IPS DF 4.7 (cell line): Measurements from ENCODE around the gene ARRDC2.
"Not testable (repeated sequence)": the region's sequence is repeated elsewhere in the genome, so short reads cannot be mapped to it uniquely, and the experiment has no call there.

Experiments
- DNase-seq: peaks from one replicate; pipeline ENCODE4 v3.0.0-alpha.2; 2013; ENCODE audit warnings: low spot score; ENCODE audit errors: extremely low read depth

ARRDC2 gene

DNA sequence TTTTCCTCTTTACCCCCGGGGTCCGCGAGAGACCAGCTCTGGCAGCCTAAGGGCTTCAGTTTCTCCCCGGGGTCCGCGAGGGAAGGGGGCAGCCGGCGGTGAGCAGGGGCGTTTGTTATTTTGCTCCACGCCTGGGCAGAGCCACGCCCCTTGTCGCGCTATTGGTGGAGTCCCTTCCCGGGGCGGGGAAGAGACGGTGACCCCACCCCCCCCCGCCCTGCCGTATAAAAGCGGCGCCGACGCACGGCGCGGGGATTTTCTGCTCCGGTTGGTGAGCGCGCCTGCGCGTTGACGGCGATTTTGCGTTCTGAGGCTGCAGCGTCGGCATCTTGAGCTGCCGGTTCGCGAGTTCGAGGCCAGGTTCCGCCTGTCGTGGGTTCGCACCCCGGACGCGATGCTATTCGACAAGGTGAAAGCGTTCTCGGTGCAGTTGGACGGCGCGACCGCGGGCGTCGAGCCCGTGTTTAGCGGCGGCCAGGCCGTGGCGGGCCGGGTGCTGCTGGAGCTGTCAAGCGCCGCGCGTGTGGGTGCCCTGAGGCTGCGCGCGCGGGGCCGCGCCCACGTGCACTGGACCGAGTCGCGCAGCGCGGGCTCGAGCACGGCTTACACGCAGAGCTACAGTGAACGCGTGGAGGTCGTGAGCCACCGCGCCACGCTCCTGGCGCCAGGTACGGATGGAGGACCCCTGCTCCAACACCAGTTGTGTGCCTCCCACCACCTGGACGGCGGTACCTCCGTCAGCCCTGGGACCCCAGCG is at the start of gene ARRDC2:
Gene ARRDC2 (plus strand): TSS at position 254 of the 757 bp plus-strand sequence. CDS start 141 bp downstream, at position 395.
- DNase-seq: peak; percentile 64

DNA sequence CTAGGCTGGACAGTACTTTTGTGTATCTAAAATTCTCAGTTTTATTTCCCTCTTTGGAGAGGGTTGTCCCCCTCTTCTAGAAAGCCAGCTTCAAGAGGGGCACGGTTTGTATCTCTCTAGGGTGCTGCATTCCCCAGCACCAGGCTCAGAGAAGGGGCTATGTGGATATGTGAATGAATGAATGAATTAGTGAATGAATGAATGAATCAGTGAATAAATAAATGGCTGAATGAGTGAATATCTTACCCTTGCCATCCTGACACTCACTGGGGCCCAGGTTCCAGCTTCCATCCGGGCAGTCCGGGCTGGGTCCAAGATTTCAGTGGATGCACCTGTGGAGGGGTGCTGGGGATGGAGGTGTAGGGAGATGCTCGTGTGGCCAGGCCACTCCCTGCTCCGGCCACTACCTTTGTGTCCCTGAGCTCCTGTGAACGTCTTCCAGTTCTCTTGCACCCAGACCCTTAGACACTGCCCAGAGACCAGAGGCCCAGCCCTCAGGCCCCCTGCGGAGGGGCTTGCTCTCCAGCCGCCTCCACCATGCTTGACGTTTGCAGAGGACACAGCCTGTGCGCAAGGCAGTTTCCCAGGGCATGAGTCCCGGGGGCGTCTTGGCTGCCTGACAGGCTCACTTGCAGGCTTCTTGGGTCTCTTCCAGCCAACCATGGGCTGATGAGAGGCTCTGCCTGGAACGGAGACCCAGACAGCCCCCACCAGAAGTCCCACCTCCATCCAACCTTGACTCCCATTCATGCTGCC is 43.9 kb upstream of the ARRDC2 start:
- DNase-seq: no peak

DNA sequence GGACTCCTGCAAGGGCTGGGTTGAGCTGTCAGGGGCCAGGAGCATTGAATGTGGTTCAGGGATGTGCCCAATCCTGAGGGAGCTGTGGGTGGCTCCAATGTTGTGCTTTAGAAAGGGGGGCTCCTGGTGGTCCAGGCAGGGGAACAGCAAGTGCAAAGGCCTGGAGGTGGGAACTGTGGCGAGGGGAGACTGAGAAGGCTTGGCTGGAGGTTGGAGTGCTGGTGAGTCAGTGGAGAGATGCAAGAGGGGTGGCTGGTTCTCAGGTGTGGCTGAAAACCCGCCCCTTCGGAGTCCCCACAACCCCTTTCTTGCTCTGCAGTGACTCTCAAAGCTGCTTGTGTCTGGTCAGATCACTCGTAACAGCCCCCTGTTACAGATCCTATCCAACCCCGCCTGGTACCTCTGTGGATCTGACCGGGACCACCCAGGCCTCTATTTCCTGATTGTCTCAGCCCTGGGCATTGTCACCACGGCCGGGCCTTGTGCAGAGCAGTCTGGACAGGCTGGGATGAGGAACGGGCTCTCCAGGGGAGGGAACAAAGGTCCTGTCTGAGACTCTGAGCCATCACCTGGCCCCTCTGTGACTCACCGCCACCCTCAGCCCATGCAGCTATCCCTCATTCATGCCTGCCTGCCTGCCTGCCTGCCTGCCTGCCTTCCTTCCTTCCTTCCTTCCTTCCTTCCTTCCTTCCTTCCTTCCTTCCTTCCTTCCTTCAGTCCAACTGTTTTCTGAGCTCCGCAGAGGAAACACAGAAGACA is 42.4 kb upstream of the ARRDC2 start:
- no peak for DNase-seq

DNA sequence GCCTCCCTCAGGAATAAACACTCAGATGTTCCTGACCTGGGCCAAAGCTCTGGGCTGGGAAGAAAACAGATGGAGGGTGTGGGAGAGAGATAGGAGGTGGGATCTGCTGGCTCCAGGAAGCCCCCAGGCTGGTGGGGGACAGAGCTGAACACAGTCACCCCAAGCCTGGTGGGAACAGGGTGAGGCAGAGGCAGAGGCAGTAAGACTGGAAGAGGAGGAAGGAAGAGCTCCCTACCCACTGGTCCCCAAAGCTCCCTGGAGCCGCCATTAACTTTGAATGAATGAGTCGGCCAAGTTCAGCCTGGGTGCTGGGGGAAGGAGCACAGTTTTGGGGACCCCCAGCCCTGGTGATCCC is 41.9 kb upstream of the ARRDC2 start:
- DNase-seq: no peak

DNA sequence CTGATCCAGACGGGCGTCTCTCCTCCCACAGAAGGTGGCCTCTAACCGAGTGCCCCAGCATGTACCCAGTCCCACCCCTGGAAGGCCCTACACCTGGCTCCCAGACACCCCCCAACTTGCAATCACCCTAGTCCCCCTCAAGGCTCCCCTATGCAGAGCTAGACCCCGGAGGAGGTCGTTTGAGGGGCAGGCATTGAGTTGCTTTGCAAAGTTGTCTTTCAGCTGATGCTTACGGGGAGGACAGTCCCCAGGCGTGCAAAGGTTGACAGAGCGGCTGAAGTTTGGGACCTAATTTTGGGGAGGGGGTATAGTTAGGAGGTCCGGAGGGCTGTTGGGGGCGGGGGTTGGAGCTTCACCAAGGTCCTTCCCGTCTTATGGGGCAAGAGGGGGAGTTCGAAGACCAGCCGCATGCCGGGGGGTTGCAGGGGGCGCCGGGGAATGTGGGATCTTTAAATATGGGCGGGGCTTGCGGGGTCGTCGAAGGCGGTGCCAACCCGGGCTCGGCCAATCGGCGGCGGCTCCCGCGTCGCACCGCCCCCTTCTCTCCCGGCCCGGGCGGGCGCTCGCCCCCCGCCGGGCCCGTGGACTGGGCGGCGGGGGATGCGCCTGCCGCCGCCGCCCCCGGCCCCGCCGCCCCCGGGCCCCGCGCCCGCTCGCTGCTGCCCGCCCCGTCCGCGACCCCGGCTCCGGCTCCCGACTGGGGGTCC is 41.3 kb upstream of the ARRDC2 start, which contains the start of gene KCNN1:
Gene KCNN1 (plus strand): TSS at position 558 of the 707 bp plus-strand sequence. CDS start 6,782 bp downstream, outside the sequence.
- DNase-seq: no peak

DNA sequence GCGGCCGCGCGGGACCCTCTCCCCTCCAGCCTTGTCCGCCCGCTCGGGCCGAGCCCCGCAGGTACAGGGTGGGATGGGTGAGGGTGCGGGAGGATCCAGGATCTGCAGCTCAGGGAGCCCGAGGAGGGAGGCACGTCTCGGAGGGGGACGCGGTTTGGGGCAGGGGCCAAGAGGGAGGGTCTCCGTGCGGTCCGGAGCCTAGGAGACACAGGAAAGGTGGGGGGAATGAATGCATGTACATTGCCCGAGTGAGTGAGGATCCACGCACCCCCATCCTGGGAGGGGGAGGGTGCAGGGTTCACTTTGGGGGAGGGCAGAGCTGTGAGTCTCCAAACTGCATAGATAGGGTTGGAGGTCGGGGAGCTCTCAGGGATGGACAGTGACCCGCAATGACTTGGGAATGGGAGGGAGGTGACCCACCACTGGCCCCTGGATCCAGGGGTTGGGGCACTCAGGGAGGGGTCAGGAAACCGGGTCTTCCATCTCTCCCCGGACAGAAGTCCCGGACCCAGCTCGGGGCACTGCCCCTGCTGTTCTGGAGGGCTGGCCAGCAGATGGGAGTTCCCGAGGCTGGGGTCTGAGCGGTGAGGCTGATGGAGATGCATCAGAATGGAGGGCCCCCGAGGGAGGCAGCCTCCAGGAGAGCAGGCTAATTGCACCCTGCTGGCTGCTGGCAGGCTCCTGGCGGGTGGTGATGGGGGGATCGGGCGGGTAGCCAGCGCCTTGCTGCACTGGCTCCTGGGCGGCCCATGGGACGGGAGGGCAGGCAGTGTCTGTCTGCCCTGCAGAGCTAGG is 40.5 kb upstream of the ARRDC2 start:
- DNase-seq: no peak

DNA sequence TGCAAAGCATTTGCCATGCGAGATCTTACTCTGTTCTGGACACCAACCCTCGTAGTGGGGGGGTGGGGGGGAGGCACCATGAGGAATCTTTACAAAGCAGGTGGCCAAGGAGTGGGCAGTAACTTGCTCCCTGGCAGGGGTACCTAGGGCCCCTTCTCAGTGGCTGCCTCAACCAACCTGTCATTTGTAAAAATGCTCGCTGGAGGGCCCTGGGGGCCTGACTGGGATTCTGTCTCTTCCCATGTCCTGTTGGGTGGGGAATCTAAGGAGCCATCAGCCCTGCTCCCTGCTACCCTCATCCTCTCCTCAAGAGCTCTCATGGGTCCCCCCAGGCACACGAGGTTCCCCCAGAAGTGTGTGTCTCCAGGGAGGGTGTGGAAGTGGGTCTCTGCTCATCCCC is 39.6 kb upstream of the ARRDC2 start:
- DNase-seq: no peak

DNA sequence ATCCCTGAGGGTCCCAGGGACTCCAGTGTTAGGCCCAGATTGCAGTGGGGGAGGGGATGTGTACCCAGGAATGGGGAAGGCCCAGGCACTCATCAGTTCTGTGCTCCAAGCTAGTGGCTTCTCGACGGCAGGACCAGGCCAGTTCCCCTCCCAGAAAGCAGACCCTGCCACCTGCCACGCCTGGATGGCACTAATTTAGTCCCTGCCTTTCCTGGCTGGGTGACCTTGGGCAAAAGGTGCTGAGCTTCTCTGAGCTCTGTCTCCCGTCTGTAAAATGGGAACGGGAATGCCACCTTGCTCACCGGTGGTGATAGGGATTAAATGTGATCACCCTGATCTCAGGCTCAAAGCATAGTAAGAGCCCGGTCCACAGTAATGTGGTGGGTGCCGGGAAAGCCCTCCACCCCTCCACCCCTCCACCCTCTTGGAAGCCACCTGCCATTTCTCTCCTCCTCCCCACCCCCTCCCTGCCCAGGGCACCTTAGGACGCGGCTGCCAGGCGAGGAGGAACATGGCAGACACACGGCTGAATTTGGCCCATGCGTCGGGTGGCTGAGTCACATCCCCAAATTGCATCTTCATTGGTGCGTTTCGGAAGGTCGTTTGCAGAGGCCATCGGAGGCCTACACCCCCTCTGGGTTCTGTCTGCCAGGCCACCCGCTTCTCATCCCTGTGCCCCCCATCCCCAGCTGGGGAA is 38.7 kb upstream of the ARRDC2 start:
- DNase-seq: no peak

DNA sequence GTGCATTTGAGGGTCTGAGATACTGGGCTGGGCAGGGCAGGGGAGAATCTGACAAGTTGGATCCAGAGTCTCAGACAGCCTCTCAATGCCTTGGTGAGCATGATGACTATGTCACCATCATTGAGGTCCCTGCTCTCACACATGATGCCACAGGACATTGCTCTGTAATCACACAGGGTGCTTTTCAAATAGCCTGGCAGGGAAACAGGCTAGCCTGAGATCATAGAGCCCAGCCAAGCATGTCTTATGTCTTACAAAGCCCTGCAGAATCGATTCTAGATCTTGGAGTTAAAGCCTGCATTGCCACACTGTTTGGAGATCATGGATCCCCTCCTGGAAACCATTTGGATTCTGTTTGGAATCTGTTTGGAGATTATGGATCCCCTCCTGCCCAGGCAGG is 35.7 kb upstream of the ARRDC2 start:
- DNase-seq: no peak

DNA sequence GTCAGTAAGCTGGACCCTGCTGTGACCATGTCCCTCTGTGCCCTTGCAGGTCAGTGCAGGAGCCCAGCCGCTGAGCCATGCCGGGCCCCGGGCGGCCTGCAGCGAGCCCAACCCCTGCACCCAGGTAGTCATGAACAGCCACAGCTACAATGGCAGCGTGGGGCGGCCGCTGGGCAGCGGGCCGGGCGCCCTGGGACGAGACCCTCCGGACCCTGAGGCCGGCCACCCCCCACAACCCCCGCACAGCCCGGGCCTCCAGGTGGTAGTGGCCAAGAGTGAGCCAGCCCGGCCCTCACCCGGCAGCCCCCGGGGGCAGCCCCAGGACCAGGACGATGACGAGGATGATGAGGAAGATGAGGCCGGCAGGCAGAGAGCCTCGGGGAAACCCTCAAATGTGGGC is 34.2 kb upstream of the ARRDC2 start:
- DNase-seq: no peak

DNA sequence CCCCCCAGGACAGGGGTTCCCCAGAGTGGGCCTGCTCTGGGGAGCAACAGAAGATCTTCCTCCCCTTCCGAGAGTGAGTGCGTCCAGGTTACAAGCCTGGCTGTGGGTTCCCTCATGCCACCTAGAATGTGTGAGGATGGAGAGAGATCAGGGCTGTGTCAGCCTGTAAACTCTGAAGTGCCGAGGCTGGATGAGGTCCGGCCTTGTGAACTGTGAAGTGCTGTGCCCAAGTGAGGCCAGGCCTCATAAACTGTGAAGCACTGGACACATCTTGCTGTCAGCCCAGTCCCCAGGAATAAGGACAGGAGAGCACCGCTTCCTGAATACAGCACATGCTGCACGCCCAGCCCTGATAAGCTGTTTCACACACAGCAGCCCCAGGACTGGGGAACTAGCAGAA is 33.4 kb upstream of the ARRDC2 start:
- DNase-seq: no peak

DNA sequence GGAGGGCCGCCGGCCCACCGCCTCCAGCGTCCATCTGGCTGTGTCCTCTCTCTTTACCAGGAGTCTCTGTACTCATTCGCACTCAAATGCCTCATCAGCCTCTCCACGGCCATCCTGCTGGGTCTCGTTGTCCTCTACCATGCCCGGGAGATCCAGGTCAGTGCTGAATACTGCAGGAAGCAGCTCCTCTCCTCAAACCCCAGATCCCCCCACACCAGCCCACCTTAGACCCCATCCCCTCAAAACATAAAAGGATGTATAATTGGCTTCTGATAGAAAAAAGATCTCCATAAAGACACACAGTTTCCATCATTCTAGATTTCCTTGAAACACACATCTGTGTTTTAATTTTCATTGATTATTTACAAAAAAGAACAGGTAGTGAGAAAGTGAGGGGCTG is 32.9 kb upstream of the ARRDC2 start:
- DNase-seq: no peak

DNA sequence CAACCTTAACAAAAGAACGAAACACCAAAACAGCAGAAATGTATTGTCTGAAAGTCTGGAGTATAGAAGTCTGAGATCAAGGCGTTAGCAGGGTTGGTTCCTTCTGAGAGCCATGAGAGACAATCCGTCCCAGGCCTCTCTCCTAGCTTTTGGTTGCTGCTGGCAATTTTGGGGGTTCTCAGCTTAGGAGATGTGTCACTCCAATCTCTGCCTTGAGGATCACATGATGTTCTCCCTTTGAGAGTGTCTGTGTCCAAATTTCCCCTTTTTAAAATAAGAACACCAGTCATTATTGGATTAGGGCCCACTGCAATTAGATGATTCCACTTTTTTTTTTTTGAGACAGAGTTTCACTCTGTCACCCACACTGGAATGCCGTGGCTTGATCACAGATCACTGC is 30.9 kb upstream of the ARRDC2 start:
- DNase-seq: no peak

DNA sequence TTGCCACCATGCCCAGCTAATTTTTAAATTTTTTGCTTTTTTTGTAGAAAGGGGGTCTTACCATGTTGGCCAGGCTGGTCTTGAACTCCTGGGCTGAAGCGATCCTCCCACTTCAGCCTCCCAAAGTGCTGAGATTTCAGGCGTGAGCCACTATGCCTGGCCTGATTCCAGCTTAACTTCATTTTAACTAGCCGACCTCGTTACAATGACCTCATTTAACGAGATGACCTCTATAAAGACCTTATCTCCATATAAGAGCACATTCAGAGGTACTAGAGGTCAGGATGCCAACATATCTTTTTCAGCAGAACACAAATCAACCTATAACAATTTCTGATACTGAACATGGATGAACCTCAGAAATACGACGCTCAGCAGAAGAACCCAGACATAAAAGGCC is 30.5 kb upstream of the ARRDC2 start:
- DNase-seq: no peak

DNA sequence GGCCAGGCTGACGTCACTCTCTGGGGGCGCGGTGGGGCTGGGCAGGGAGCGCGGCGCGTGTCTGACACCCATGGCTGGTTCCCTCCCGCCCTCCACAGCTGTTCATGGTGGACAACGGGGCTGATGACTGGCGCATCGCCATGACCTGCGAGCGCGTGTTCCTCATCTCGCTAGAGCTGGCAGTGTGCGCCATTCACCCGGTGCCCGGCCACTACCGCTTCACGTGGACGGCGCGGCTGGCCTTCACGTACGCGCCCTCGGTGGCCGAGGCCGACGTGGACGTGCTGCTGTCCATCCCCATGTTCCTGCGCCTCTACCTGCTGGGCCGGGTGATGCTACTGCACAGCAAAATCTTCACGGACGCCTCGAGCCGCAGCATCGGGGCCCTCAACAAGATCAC is 26.4 kb upstream of the ARRDC2 start:
- no peak for DNase-seq

DNA sequence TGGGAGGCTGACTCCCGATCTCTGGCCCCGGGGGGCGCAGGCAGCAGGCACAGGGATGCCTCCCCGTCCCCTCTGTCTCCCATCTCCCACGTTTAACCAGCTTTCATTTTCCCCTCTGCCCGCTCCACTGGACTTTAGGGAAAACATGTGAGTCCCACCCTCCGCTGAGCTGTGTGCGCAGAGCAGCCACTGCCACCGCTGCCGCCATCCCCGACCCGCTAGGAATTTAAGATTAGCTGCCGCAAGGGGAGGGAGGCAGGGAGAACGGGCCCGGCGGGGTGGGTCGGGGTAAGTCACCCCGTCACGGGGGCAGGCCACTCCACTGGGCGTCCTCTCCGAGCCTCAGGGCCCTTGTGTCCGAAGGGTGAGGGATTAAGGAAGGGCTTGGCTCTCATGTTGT is 25.5 kb upstream of the ARRDC2 start:
- no peak for DNase-seq

DNA sequence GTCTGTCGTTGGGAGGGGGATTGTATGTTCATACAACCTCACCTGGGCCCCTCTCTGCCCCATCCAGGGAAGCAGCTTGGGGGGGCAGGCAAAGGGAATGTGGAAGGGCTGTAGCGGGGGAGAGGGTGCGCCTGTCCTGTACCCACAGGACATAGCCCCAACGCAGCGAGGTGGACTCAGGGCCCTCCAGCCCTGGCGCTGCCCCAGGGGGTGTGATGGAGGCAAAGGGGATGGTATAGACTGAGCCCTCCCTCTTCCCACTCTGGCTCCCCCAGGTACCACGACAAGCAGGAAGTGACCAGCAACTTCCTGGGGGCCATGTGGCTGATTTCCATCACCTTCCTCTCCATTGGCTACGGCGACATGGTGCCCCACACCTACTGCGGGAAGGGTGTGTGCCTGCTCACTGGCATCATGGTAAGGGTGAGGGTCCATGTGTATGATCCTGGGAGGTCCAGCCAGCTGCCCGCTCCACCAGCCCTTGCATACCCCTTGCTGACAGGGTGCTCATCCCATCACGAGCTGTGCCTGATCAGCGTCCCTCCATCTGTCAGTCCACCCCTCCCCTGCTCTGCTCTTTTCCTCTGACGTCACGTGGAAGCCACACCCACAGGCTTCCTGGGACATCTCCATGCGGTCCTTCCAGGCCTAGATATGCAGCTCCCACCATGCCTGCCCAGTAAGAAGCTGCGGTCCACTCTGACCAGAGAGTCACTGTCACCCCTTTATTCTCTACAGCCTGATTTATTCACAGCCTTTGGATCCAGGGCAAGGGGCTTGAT is 22.7 kb upstream of the ARRDC2 start:
- no peak for DNase-seq

DNA sequence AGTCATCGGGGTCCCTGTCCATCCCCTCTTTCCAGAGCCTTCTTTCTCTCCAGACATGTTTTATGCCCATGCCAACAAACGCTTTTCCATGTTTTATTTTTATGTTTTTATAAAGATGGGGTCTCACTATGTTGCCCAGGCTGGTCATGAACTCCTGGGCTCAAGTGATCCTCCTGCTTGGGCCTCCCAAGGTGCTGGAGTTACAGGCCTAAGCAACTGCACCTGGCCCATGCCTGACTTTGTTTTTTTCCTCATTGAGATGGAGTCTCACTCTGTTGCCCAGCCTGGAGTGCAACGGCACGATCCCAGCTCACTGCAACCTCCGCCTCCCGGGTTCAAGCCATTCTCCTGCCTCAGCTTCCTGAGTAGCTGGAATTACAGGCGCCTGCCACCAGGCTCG is 21.4 kb upstream of the ARRDC2 start:
- not testable (repeated sequence) for DNase-seq

DNA sequence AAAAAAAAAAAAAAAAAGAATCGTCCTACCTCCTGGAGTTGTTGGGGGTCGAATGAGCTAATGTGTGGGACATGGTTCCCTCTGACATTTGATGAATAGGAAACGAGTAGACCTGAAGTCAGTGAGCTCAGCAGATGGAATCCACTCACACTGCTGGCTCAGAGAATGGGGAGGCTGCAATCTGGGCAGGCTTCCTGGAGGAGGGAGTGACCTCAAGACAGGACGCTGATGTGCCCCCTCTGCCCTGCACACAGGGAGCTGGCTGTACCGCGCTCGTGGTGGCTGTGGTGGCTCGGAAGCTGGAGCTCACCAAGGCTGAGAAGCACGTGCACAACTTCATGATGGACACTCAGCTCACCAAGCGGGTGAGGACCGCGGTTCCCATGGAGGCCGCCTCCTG is 19.8 kb upstream of the ARRDC2 start:
- no peak for DNase-seq
